ENCODE data around the gene TMPRSS4.
A peak's percentile ranks its signal among the peaks of the same experiment; 100 is the strongest.

Gene TMPRSS4

GRCh38 chr11:118156531-118157185 is 79.8 kb downstream of the TMPRSS4 start:
- peak; percentile 41 for DNase-seq

DNA sequence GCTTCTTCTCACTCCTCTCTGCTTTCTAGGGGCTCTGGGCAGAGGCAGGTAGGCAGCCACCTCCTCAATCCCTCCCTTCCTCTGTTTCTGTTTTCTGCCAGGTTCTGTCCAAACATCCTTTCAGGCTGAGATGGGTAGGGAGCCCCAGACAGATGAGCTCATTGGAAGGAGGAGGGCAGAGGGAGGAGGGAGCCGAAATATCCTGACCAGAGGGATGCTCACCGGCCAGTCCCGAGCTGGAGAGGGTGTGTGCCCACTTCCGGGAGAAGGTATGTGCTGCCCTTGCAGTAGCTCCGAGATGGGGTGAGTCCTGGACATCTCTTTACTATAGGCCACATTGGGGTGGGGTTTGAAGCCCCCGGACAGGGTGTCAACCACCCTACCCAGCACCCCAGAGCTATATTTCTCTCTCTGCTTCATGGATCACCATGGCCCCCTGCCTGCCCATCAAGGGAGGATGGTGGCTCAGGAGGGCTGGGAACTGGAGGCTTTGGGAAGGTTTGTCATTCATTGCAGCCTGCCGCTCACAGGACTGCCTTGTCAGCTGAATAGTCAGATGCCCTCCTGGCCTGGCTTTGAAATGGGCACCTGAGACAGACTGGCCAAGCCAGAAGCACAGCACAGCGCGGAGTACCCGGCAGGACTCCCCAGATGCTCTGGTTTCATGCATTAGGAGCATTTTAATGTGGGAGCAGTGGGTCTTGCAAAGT is 80.5 kb downstream of the TMPRSS4 start:
- no peak for DNase-seq

DNA sequence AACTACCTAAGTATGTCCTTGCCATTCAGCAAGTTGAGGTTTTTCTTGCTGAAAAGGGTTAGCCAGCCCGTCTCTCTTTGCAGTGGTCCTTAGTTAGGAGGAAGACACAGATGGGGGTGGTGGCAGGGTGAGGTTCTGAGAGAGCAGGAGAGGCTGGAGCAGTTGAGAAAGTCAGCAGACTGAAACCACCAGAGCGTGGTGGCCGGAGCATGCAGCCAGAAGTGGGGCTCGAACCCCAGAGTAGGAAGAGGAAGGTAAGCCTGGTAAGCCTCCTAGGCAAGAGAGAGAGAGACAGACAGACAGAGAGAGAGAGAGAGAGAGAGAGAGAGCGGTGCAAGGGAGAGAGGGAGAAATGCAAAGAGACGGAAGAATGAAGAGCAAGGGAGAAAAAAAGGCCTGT is 84.9 kb downstream of the TMPRSS4 start:
- DNase-seq: no peak

DNA sequence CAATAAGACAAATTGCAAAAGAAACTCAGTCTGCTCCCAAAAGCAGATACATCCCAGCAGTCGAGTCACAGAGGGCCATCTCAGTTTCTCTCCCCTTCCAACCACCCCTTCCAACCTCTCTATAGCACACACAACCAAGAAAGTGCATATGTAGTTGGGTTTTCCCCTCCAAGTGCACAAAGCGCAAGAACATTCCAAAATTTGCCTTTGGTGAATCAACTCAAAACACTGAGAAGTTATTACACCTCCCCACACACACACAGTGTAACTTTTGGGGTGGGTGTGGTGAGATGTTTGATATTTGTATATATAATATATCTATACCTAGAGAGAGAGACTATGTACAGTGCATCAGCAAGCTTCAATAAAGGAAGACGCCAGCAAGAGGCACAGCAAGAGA is 86.0 kb downstream of the TMPRSS4 start:
- no peak for DNase-seq

- no peak for DNase-seq
Measured at GRCh38 chr11:118163494-118163893, 86.6 kb downstream of the TMPRSS4 start.

DNA sequence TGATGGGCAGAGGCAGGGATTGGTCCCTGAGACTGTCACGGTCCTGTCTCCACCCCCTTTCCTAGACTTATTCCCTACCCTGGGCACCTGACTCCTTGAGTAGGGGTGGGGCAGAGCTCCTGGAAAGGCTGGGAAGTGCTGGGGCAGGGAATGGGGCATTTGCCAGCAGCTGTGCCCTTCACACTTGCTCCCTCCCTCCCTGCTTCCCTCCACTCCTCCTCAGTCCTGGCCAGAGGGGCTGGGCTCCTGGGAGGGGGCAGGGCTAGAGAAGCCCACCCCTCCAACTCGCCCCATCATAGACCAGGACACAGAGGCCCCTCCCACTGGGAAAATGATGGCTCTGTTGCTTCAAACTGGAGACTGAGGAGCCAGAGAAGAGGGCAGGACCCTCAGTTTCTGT is 88.0 kb downstream of the TMPRSS4 start:
- DNase-seq: no peak

DNA sequence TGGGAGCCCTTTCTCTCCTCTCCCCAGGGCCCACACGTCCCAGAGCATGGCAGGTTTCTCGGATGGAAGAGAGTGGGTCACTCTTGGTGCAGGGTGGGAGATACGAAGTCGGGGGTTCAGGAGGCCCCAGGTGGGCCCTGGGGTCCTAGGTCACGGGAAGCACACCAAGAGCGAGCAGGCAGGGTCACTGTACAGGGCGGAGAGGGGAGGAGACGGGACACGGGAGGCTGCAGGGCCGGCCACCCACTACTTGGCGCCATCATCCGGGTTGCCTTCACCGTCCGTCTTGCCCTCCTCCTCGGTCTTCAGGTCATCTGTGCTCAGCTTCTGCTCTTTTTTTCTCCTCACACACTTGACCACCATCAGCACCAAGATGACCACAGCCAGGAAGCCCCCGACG is 89.8 kb downstream of the TMPRSS4 start:
- no peak for DNase-seq

- DNase-seq: no peak
Measured at GRCh38 chr11:118167253-118167652, 90.4 kb downstream of the TMPRSS4 start.

DNA sequence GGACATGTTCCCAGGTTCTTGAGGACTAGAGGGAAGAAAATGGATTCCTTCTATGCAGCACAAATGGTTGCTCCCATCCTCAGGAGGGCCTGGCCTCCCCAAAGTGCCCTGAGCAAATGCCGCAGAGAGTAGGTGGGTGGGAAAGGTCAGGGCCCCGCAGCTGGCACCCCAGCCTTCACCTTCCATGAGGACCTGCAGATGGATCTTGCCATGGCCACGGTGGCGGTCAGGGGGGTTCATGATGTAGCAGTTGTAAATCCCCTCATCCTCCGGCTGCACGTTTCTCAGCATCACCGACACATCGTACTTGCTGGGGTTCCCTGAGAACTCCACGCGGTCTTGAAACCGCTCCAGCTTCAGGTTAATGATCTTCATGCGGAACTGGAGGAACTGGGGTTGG is 91.0 kb downstream of the TMPRSS4 start:
- DNase-seq: no peak

DNA sequence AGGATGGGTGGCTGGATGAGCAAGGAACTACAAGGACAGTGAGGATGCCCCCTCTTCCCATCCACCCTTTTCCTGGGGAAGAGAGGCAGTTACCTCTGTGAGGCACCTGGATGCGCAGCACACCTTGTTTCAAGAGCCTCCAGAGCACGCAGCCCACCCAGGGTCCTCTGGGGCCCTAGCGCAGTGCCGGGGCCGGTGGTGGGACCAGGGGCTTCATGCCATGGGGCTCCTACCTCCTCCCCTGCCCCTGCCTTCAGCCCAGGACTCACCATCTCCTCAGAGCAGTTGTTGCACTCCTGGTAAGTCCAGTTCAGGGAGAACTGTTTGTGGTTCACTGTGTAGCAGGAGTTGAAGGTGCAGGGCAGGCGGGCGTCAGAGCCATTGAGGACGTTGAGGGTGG is 91.4 kb downstream of the TMPRSS4 start:
- no peak for DNase-seq

- no peak for DNase-seq
Measured at GRCh38 chr11:118168751-118169150, 91.9 kb downstream of the TMPRSS4 start.

DNA sequence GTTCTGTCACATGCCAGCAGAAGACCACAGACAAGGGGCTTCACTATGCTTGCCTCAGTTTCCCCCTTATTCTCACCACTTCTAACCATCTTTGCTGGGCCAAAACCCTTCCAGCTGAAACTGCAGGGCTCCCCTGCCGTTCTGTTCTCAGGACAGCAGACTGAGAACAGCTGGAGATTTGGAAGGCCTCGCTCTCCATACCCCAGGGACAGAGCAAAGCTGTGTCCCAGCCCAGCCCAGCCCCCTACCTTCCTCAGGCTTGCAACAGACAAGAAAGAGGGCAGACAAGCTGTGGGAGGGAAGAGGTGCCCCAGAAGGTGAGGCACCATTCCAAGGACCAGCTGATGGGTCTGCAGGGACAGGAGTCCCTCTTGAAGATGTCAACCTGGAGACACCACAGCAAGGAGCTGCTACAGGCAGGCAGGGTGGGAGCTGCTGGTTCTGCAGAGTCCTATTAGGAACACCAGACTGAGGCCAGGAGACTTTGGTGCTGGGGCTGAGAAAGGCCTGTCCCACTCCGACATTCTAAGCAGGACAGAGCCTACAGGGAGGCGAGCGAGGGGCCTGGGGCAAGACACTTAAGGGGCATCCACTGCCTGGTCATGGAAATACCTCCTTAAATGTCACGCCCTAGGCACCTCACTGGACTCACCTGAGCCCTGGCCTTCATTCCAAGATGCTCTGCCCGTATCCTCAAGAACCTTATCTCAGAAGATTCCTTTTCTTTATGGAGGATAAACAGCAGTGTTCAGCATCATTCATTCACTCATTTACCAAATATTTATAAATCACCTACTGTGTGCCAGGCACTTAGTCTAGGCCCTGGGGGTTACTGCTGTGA is 92.6 kb downstream of the TMPRSS4 start:
- DNase-seq: no peak

- DNase-seq: no peak
Measured at GRCh38 chr11:118170231-118170630, 93.4 kb downstream of the TMPRSS4 start.

DNA sequence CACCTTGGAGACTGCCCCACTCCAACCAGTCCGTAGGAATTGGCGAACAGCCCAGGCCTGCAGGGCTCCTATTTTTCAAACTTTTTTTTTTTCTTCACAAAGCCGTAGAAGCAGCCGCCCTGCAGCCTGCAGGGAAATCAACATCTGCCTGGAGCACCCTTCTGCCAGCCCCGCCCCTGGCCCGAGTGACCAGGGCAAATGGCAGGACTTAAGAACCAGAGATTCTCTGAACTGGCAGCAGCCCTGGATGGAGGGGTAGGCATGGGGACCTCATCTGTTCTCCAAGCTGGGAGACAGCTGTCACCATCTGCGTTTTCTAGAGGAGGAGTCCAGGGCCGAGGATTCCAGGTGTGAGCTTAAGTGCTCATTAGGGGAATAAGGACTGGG is 94.0 kb downstream of the TMPRSS4 start:
- DNase-seq: peak; percentile 25

Data from RPMI8226 (cell line).